Lower leg skin (tissue), 3 donors: ENCODE results near the gene SOS1.

ENCODE experiments used
- POLR2A ChIP-seq, 2 donors: fragments of 450-650 bp; IDR thresholded peaks; one replicate each; pipeline ENCODE4 v1.6.1; 2016 to 2017; ENCODE audit warnings: antibody characterized with exemption in 2 of 2, mild to moderate bottlenecking in 1 of 2, moderate library complexity in 1 of 2
- TF ChIP-seq, protein P1 (sequence below), 3 donors: fragments of 450-650 bp; IDR thresholded peaks; one replicate each; pipeline ENCODE4 v1.5.1; 2016; ENCODE audit warnings: antibody characterized with exemption in 3 of 3, mild to moderate bottlenecking in 3 of 3, moderate library complexity in 2 of 3

DNA sequence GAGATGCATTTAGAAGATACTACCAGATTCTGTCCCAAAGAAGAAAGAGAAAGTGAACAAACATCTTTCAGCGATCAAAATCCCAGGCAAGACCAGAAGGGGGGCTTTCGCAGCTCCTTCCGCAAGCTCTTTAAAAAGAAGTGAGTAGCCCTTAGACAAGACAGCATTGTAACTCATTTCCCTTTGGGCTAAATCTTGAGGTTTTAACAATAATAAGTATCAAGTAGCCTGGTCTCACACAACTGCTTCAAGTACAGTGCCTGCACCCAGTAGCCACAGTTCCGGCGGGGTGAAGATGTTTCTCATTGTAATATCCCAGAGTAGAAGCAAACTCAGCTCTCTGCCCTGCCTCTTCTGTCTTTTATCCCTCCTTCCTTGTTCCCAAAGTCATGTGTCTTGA, 154.8 kb downstream of the SOS1 start:
- TF ChIP-seq, protein P1, sequence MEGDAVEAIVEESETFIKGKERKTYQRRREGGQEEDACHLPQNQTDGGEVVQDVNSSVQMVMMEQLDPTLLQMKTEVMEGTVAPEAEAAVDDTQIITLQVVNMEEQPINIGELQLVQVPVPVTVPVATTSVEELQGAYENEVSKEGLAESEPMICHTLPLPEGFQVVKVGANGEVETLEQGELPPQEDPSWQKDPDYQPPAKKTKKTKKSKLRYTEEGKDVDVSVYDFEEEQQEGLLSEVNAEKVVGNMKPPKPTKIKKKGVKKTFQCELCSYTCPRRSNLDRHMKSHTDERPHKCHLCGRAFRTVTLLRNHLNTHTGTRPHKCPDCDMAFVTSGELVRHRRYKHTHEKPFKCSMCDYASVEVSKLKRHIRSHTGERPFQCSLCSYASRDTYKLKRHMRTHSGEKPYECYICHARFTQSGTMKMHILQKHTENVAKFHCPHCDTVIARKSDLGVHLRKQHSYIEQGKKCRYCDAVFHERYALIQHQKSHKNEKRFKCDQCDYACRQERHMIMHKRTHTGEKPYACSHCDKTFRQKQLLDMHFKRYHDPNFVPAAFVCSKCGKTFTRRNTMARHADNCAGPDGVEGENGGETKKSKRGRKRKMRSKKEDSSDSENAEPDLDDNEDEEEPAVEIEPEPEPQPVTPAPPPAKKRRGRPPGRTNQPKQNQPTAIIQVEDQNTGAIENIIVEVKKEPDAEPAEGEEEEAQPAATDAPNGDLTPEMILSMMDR (IDR thresholded peaks at IDR 0.05): no peak
- no peak for TF ChIP-seq POLR2A (IDR thresholded peaks at IDR 0.05)
